Epithelial cell of proximal tubule (primary cell): Measurements from ENCODE around the gene WAPL. TPM values are rescaled to one million over a fixed set of nuclear protein-coding genes. Genes with fewer than 3 reads are reported as not detected.
A peak's percentile ranks its signal among the peaks of the same experiment; 100 is the strongest.
"Not testable (repeated sequence)": the region's sequence is repeated elsewhere in the genome, so short reads cannot be mapped to it uniquely, and the experiment has no call there.

Experiments
- DNase-seq: peaks from one replicate; pipeline ENCODE4 v3.0.0-alpha.2; 2011; ENCODE audit warnings: low read depth
- H3K4me3 ChIP-seq: 2 replicates; pipeline ENCODE4 v1.5.1; 2011; ENCODE audit warnings: low read depth, mild to moderate bottlenecking, low read length
- CTCF ChIP-seq: conservative IDR thresholded peaks from 2 replicates; pipeline ENCODE4 v1.5.1; 2012; ENCODE audit warnings: low read depth, mild to moderate bottlenecking, low read length
- total RNA-seq: library from RNA; depleted of rRNA; stranded (reverse); fragments of >200 nt; gene quantifications from 2 replicates; pipeline ENCODE4 v1.2.3, GENCODE V29; 2015

Gene WAPL
- total RNA-seq, 1 donor from 2014 or later = 27.6 TPM

GRCh38 chr10:86536294-86536861 lies 14.8 kb upstream of the WAPL start:
- H3K4me3 ChIP-seq = no peak overlapping the region

GRCh38 chr10:86535132-86535882 lies 13.7 kb upstream of the WAPL start:
- peak overlapping the region; percentile 50 for H3K4me3 ChIP-seq
- no peak for DNase-seq
- no peak for TF ChIP-seq CTCF

More at GRCh38 chr10:86536294-86536861, 14.8 kb upstream of the WAPL start:
- TF ChIP-seq CTCF = no peak
- no peak for DNase-seq

DNA sequence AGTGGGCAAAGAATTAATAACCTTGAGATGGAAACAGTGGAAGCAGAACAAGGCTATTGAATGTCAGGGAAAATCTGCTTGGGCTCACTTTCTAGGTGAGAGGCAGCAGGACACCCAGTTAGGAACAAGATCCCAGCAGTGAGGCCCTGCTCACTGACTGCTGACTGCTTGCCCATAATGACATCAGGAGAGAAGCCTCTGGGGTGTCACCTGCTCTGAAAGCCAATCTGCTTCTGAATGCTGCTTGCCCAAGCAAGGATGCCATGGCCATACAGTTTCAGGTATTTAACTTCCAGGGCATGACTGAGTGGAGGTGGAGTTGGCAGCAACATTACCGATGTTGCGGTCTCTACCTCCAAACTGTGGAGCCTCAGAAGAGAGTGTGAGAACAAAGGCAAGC lies 11.7 kb upstream of the WAPL start:
- no peak for TF ChIP-seq CTCF
- H3K4me3 ChIP-seq = no peak overlapping the region

GRCh38 chr10:86528736-86529135 lies 7.1 kb upstream of the WAPL start:
- not testable (repeated sequence) for H3K4me3 ChIP-seq, DNase-seq

More for the DNA sequence above, 11.7 kb upstream of the WAPL start:
- DNase-seq = no peak

GRCh38 chr10:86526606-86527005 lies 5.0 kb upstream of the WAPL start:
- H3K4me3 ChIP-seq = no peak overlapping the region
- no peak for TF ChIP-seq CTCF
- DNase-seq = no peak

- H3K4me3 ChIP-seq, DNase-seq: not testable (repeated sequence)
These were observed 4.1 kb upstream of the WAPL start for GRCh38 chr10:86525713-86526112.

DNA sequence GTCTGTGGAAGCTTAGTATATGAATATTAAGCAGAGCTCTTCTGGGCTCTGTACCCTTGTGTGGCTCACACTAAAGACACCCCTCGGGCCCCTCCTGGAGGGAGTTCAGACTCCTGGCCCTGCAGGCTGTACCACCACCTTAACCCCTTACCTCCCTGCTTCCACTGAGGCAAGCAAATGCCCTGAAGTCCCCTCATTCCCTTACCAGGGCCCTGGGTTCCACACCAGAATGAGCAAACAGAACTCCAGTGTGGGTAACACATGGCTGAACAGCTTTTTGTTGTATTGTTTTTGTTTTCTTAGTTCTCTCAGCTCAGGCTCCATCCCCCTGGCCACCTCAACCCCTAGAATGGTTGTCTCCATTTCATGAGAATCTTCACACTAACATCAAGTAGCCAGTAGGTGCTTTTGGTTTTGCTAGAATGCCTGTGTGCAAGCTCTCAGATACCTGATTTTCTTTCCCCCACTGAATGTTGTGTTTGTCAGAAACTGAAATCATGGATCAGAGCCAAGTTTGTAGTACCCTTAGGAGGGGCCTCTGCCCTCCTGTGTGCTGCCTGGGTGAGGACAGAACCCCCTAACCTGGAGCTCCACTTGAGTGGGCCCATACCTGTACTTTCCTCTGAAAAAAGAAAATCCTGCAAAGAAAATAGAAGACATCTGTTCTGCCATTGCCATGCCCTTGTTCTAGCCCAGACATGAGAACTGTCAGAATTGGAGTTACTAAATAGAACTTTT lies 2.8 kb upstream of the WAPL start:
- H3K4me3 ChIP-seq = no peak overlapping the region
- DNase-seq = no peak
- no peak for TF ChIP-seq CTCF
